ENCODE data around the gene MEIS2. TPM values are rescaled to one million over a fixed set of nuclear protein-coding genes. Genes with fewer than 3 reads are reported as not detected.

MEIS2 gene
- total RNA-seq, 8 experiments from 2014 or later: 21.5 to 747 (median 133) TPM

DNA sequence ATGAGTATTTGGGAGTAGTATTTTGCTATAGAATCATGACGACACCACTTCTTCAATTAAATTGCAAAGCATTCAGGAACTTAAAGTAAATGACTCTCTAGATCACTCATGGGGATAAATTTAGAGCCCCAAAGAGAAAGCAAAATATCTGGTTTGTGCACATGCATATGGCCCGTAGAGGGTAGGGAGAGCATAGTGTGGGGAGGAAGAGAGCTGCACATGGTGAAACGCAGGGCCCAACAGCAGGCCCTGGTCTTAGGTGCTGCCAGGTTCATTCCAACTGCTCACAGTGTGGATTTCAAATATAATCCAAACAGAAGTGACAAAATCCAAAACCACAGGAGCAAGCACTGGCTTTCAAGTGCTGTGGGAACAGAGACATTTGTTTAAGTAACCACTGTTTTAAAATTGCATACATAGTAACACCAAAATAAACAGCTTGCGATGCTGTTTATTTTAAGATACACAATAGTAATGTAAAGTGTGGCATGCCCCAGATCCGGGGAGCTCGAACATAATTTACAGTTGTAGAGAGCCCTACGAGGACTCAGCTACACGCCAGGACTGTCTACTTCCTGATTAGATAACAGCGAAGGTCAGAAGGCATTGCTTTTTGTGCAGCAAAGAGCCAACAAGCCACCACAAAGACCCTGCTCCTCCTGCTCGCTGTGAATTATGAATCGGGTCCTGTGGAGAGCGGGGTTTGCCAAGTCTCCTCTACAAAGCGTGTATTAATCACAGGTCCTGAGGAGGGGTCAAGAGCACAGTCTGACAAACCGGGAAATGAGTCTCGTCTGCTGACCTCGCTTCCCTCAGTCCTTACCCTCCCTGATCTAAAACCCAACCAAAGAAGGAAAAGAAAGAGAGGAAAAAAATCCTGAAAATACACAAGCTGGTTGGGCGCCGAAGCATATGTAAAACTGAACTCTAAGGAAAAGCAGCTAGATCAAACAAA is 80.6 kb downstream of the MEIS2 start:
- peak in 6 of 8 experiments; percentile 36 to 63 (median 57) for ATAC-seq (replicated peaks in 6 of 8)
- 44 to 100% (median 69%) methylated on average over 1 to 16 of the region's 18 CpGs for WGBS, 10 experiments
- in situ Hi-C loops (cut with MboI; ENCODE audit: low pct_unique_long_range_greater_than_20kb in 2 of 9, low sequenced_read_pairs in 9 of 9, unreplicated experiment in 9 of 9): no loop called here
- no peak overlapping the region for H3K4me3 ChIP-seq
- peak overlapping the region; percentile 57 to 62 for H3K27ac ChIP-seq
- H3K4me1 ChIP-seq (replicated peaks in 1 of 2): peaks cover 42 to 51% of the 10 kb centered on the region in 2 donors

DNA sequence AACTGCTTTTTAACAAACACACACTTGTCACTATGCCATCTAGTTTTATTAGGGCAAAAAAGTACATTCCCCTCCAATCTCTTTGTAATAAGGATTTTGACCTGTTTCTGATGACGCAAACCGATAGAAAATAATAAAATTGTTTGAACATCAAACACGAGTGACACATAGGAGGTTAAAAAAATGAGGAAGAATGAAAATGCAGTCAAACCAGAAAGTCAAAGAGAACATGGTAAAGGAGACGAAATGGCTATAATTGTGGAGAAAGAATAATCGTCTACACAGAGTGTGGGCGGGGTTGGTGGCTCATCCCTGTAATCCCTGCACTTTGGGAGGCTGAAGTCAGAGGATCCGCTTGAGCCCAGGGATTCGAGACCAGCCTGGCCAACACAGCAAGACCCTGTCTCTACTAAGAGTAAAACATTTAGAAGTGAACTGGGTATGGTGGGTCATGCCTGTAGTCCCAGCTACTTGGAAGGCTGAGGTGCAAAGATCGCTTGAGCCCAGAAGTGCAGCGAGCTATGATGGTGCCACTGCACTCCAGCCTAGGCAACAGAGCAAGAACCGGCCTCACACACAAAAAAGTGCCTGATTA is 83.2 kb downstream of the MEIS2 start:
- in situ Hi-C loops (cut with MboI; ENCODE audit: low pct_unique_long_range_greater_than_20kb in 2 of 9, low sequenced_read_pairs in 9 of 9, unreplicated experiment in 9 of 9): no loop called here
- 8 to 95% (median 78%) methylated on average over 2 to 11 of the region's 11 CpGs; no CpG with 5 or more reads in 1 of the 10 experiments for WGBS, 10 experiments
- no peak for ATAC-seq (replicated peaks in 6 of 8)
- H3K27ac ChIP-seq: peak overlapping the region in 1 of 2 donors; percentile 78
- peaks cover 45 to 63% of the 10 kb centered on the region in 2 donors for H3K4me1 ChIP-seq (replicated peaks in 1 of 2)
- no peak overlapping the region for H3K4me3 ChIP-seq

DNA sequence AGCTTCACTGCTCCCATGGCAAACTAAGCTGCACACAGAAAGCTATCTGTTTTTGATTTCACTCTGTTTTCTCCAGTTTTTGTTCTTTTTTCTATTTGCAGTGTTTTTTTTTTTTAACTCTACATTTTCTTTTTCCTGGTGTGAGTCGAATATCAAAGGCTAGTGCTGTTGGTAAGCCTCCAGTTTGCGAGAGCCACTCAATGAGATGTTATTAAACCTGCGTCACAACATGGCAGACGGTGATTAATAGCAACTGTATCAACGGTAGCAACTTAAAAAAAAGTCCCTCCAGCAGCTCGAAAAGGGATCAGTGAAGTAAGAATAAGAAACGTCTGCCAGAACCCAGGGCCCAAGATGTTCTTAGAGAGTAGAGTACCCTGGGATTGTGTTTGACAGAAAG is 84.1 kb downstream of the MEIS2 start:
- peak in 3 of 8 experiments; percentile 6 to 53 (median 11) for ATAC-seq (replicated peaks in 6 of 8)
- Histone ChIP-seq H3K27ac (peak overlapping the region; percentile 46 to 78), H3K4me1 (replicated peaks in 1 of 2) (peaks cover 45 to 62% of the 10 kb centered on the region in 2 donors), H3K4me3 (peak overlapping the region in 3 of 5 donors; percentile 3 to 17 (median 4))
- in situ Hi-C loops (cut with MboI; ENCODE audit: low pct_unique_long_range_greater_than_20kb in 2 of 9, low sequenced_read_pairs in 9 of 9, unreplicated experiment in 9 of 9): no loop called here
- 0 to 53% (median 12%) methylated on average over 3 to 7 of the region's 7 CpGs for WGBS, 10 experiments

DNA sequence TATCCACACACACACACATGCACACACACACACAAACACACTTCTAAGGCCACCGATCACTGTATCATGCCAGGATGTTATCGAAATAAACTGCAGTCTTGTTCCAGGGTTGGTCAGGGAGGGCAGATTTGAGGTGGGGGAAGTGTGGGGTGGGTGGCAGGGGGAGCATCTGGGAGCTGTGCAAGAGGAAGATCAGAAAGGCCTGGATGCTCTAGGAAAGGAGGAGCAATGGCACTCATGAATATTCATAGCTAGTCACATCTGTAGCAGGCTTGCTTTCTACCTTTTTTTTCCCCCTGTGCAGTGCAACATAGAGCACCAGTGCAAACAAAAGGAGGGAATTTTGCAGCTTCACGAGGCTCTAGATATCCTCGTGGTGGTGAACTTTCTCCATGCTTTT is 84.9 kb downstream of the MEIS2 start:
- in situ Hi-C loops (cut with MboI; ENCODE audit: low pct_unique_long_range_greater_than_20kb in 2 of 9, low sequenced_read_pairs in 9 of 9, unreplicated experiment in 9 of 9): no loop called here
- peak overlapping the region in 3 of 5 donors; percentile 3 to 17 (median 4) for H3K4me3 ChIP-seq
- H3K4me1 ChIP-seq (replicated peaks in 1 of 2): peaks cover 39 to 55% of the 10 kb centered on the region in 2 donors
- 0 to 5% (median 0%) methylated on average over 1 to 4 of the region's 4 CpGs; no CpG with 5 or more reads in 6 of the 10 experiments for WGBS, 10 experiments
- ATAC-seq (replicated peaks in 6 of 8): peak; percentile 75 to 90 (median 82)
- H3K27ac ChIP-seq: peak overlapping the region; percentile 46 to 78

DNA sequence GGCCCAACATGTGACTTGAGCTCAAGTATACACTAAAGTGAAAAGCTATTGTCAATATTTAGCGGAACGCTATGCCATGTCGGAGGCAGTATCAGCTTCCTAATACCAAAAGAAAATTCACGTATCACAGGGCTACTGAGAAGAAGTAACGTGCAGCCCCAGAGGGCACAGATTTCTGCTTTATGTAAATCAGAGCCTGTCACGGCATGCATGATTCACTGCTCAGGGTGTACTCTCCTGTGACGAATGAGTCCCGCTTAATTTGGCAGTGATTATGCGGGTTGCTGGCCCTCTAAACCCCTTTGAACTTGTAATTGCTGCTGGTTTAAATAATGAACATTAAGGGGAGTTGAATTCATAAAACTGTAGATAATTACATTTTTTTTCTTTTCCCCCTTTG is 85.3 kb downstream of the MEIS2 start:
- in situ Hi-C loops (cut with MboI; ENCODE audit: low pct_unique_long_range_greater_than_20kb in 2 of 9, low sequenced_read_pairs in 9 of 9, unreplicated experiment in 9 of 9): no loop called here
- Histone ChIP-seq H3K27ac (peak overlapping the region; percentile 46 to 78), H3K4me3 (peak overlapping the region in 2 of 5 donors; percentile 3 to 17), H3K4me1 (replicated peaks in 1 of 2) (peaks cover 35 to 51% of the 10 kb centered on the region in 2 donors)
- ATAC-seq (replicated peaks in 6 of 8): peak; percentile 67 to 94 (median 82)
- WGBS, 10 experiments: 13 to 87% (median 40%) methylated on average over 3 to 9 of the region's 9 CpGs; no CpG with 5 or more reads in 4 of the 10 experiments

DNA sequence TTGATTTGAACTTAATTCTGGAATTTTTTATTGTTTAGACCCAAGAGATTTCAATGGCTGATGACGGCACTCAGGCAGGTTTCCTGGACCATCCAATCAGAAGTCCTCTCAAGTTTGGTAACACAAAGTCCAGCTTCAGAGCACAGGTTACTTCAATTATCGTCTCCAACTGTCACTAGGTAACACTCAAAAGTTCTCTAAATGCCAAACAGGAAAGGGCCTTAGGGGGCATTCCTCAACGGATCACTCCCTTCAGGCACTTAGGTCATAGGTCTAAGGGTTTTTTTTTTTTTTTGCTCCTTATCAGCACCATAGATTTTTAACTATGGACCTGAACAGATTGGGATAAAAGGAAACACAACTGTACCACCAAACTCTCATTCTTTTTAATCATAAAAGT is 85.8 kb downstream of the MEIS2 start:
- peaks cover 30 to 46% of the 10 kb centered on the region in 2 donors for H3K4me1 ChIP-seq (replicated peaks in 1 of 2)
- H3K27ac ChIP-seq: peak overlapping the region in 1 of 2 donors; percentile 46
- no peak overlapping the region for H3K4me3 ChIP-seq

DNA sequence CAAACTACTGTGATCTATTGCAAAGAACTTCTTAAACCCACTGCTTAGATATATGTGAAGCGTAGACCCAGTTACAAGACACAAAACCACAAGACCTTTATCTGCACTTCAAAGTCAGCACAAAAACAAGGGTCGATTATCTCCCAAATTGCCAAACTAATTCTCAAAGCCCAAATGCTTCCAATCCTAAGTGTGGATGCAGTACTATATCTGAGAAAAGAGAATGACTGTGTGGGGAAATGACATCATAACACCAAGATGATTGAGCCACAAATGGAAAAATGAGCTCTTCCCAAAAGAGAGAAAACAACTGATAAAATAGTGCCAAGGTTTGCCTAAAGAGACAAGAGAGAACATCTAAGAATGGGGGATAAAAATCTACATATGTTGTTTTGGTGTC is 86.2 kb downstream of the MEIS2 start:
- ATAC-seq (replicated peaks in 6 of 8): no peak
- no peak overlapping the region for H3K27ac ChIP-seq
- no peak overlapping the region for H3K4me3 ChIP-seq
- in situ Hi-C loops (cut with MboI; ENCODE audit: low pct_unique_long_range_greater_than_20kb in 2 of 9, low sequenced_read_pairs in 9 of 9, unreplicated experiment in 9 of 9): no loop called here
- peaks cover 28 to 42% of the 10 kb centered on the region in 2 donors for H3K4me1 ChIP-seq (replicated peaks in 1 of 2)
- WGBS, 10 experiments: 50 to 100% (median 100%) methylated on average over 1 to 2 of the region's 2 CpGs; no CpG with 5 or more reads in 4 of the 10 experiments

More for the DNA sequence above, 85.8 kb downstream of the MEIS2 start:
- 42 to 100% (median 72%) methylated on average over 2 to 3 of the region's 3 CpGs for WGBS, 10 experiments
- peak in 1 of 8 experiments; percentile 4 for ATAC-seq (replicated peaks in 6 of 8)
- in situ Hi-C loops (cut with MboI; ENCODE audit: low pct_unique_long_range_greater_than_20kb in 2 of 9, low sequenced_read_pairs in 9 of 9, unreplicated experiment in 9 of 9): no loop called here

DNA sequence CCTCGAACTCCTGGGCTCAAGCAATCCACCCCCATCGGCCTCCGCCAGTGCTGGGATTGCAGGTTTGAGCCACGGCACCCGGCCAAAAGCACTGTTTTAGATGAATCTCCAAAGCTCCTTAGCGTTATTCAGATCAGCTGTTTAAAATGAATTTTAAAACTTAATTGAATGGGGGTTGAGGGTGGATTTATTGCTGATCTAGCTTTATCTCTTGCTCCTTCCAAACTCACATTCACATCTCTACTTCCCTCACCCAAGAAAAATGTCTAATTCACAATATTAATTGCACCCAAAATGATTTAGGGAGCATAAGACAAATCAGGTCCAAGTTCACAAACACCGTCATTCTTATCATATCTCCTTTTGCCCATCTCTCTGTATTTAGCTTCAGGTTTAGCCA is 89.8 kb downstream of the MEIS2 start:
- Histone ChIP-seq H3K4me3 (no peak overlapping the region), H3K27ac (no peak overlapping the region), H3K4me1 (replicated peaks in 1 of 2) (peaks cover 11 to 20% of the 10 kb centered on the region in 2 donors)
- 60 to 100% (median 100%) methylated on average over 1 to 4 of the region's 7 CpGs; no CpG with 5 or more reads in 3 of the 10 experiments for WGBS, 10 experiments
- in situ Hi-C loops (cut with MboI; ENCODE audit: low pct_unique_long_range_greater_than_20kb in 2 of 9, low sequenced_read_pairs in 9 of 9, unreplicated experiment in 9 of 9): no loop called here
- no peak for ATAC-seq (replicated peaks in 6 of 8)

DNA sequence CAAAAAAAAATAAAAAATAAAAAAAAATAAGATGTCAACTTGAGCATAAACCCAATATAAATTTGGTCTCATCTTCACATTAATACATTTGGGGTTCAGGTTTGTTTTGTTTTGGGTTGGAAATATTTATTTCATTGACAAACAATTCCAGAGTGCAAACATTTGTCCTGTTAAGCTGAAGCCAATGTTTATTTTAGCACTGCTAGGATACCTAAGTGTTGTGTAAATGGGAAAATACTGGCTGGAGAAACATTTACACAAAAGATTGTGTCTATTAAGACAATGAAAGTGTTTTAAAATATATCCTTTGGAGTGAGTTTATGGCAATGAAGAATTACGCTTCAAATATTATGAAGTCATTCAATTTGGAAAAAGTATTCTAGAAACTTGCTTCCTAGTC is 91.1 kb downstream of the MEIS2 start:
- Histone ChIP-seq H3K4me3 (no peak overlapping the region), H3K4me1 (replicated peaks in 1 of 2) (peaks cover 0 to 7% of the 10 kb centered on the region in 2 donors), H3K27ac (no peak overlapping the region)
- in situ Hi-C loops (cut with MboI; ENCODE audit: low pct_unique_long_range_greater_than_20kb in 2 of 9, low sequenced_read_pairs in 9 of 9, unreplicated experiment in 9 of 9): no loop called here
- 83 to 100% (median 100%) methylated on average over 1 of the region's 1 CpG for WGBS, 10 experiments
- peak in 1 of 8 experiments; percentile 47 for ATAC-seq (replicated peaks in 6 of 8)

DNA sequence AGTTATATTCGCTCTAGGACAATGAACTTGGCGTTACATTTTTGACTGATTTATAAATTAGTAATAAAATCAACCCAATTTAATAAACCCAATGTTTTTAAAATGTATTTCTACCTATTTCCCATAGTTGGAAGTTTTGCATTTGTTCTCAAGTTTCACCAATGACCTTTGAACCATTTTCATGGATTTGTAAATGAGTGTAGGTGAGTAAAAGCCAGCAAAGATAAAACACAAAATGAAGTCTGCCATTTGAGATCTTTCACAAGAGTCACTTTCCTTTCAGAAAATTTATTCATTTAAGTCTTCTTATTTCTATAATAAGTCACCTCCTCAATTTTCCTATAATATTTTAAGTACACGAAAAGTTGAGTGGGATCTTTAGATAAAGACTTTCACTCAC is 92.1 kb downstream of the MEIS2 start:
- no peak overlapping the region for H3K27ac ChIP-seq
- in situ Hi-C loops (cut with MboI; ENCODE audit: low pct_unique_long_range_greater_than_20kb in 2 of 9, low sequenced_read_pairs in 9 of 9, unreplicated experiment in 9 of 9): no loop called here
- no peaks in the 10 kb centered on the region for H3K4me1 ChIP-seq (replicated peaks in 1 of 2)
- ATAC-seq (replicated peaks in 6 of 8): no peak
- no peak overlapping the region for H3K4me3 ChIP-seq
- WGBS, 10 experiments: 88 to 100% (median 100%) methylated on average over 1 to 3 of the region's 3 CpGs

DNA sequence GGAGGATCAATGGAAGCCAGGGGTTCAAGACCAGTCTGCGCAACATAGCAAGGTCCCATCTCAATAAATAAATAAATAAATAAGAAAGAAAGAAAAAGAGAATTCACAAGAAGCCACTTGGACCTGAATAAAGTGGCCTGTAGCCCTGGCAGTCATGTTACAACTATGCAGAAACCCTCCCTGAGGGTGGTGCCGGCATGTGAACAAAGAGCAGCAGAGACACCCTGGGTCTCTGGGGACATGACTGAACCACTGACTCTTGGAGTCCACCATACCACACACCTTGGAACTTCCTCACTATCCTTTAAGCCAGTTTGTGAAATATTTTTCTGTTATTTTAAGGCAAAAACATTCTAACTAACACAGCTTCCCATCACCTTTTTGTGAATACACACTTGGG is 93.0 kb downstream of the MEIS2 start:
- no peak overlapping the region for H3K4me3 ChIP-seq
- peak in 2 of 8 experiments; percentile 42 to 70 for ATAC-seq (replicated peaks in 6 of 8)
- H3K27ac ChIP-seq: no peak overlapping the region
- WGBS, 10 experiments: 80 to 100% (median 95%) methylated on average over 1 to 2 of the region's 2 CpGs; no CpG with 5 or more reads in 2 of the 10 experiments
- no peaks in the 10 kb centered on the region for H3K4me1 ChIP-seq (replicated peaks in 1 of 2)
- in situ Hi-C loops (cut with MboI; ENCODE audit: low pct_unique_long_range_greater_than_20kb in 2 of 9, low sequenced_read_pairs in 9 of 9, unreplicated experiment in 9 of 9): no loop called here

DNA sequence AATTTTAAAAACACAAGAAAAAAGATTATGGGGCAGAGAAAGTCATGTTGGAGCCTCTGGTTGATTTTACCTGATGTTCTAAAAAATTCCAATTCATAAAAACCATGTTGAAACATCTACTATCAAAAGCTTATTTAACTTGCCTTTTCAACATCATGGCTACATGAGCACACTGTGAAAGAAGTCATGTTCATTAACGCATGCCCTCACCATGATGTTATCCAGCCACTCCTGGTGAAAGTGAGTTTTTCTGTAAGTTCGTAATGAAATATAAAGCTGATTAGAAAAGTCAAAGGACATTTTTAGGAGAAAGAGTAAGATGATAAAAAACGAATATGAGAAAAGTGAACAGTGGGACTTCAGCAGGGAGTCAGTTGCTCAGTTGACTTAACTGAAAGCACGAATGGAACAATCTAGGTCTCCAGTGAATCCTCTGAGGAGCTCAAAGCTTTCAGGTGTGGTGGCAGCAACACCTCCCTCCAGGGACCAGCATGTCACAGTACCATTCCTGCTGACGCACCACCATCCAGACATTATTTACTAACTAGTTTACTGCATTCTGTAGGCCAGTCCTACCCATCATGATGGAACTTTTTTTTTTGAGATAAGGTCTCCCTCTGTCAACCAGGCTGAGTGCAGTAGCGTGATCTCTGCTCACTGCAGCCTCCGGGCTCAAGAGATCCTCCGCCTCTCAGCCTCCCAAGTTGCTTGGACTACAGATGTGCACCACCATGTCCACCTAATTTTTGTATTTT is 95.2 kb downstream of the MEIS2 start:
- no peak overlapping the region for H3K4me3 ChIP-seq
- no peak overlapping the region for H3K27ac ChIP-seq
- no peaks in the 10 kb centered on the region for H3K4me1 ChIP-seq (replicated peaks in 1 of 2)
- 29 to 100% (median 76%) methylated on average over 1 to 7 of the region's 8 CpGs for WGBS, 10 experiments
- ATAC-seq (replicated peaks in 6 of 8): no peak
- in situ Hi-C loops (cut with MboI; ENCODE audit: low pct_unique_long_range_greater_than_20kb in 2 of 9, low sequenced_read_pairs in 9 of 9, unreplicated experiment in 9 of 9): no loop called here
